ENCODE results near the gene CCDC171. TPM values are rescaled to one million over a fixed set of nuclear protein-coding genes. Genes with fewer than 3 reads are reported as not detected.

Gene CCDC171
- total and polyA plus RNA-seq, 12 donors: 0.29 to 2.4 (median 1.6) TPM

DNA sequence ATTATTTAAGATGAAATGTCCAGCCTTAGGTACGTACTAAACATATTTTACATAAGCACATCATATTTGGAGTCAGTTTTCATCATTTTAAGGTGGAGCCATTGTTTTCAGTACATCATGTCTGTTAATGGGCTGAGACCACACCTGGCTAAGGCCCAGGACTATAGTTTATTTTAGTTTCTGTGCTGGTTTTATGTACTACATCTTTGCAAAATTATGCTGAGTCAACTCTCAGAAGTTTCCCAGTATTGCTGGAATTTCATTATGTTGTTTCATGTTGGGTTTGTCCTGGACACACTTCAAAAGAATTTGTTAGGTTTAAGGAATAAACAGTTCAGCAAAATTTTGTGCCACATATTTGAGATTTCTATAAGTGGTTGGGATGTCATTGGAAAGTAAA, 171.2 kb downstream of the CCDC171 start:
- no peaks in the 10 kb centered on the region for H3K4me1 ChIP-seq
- ATAC-seq: no peak
- no peaks in the 10 kb centered on the region for H3K9me3 ChIP-seq
- H3K4me3 ChIP-seq: no peak overlapping the region
- H3K36me3 ChIP-seq: peaks cover 0 to 3% (median 0%) of the 10 kb centered on the region in 9 donors
- 91 to 92% methylated on average over 1 of the region's 1 CpG for WGBS, 2 donors
- DNase-seq: no peak
- H3K27ac ChIP-seq: no peak overlapping the region
- TF ChIP-seq, protein P1, sequence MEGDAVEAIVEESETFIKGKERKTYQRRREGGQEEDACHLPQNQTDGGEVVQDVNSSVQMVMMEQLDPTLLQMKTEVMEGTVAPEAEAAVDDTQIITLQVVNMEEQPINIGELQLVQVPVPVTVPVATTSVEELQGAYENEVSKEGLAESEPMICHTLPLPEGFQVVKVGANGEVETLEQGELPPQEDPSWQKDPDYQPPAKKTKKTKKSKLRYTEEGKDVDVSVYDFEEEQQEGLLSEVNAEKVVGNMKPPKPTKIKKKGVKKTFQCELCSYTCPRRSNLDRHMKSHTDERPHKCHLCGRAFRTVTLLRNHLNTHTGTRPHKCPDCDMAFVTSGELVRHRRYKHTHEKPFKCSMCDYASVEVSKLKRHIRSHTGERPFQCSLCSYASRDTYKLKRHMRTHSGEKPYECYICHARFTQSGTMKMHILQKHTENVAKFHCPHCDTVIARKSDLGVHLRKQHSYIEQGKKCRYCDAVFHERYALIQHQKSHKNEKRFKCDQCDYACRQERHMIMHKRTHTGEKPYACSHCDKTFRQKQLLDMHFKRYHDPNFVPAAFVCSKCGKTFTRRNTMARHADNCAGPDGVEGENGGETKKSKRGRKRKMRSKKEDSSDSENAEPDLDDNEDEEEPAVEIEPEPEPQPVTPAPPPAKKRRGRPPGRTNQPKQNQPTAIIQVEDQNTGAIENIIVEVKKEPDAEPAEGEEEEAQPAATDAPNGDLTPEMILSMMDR (IDR thresholded peaks at IDR 0.05): no peak
- intact Hi-C loops (cut with DNase I): no loop called here
- H3K27me3 ChIP-seq: no peaks in the 10 kb centered on the region

DNA sequence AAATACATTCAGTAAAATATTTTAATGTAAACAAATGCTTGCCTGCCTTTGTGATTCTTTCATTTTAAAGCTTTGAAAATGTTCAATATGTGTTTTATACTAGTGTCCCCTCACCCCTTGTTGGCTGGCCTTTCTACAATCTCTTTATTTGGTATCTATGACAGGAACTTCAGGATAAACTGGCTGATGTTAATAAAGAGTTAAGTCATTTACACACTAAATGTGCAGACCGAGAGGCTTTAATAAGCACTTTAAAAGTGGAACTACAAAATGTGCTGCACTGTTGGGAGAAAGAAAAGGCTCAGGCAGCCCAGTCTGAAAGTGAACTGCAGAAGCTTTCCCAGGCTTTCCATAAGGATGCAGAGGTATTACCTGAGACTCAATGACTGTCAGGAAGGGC, 171.8 kb downstream of the CCDC171 start:
- TF ChIP-seq, protein P1 (IDR thresholded peaks at IDR 0.05): no peak
- H3K4me3 ChIP-seq: no peak overlapping the region
- no peaks in the 10 kb centered on the region for H3K27me3 ChIP-seq
- 42 to 56% methylated on average over 1 of the region's 1 CpG for WGBS, 2 donors
- H3K9me3 ChIP-seq: no peaks in the 10 kb centered on the region
- DNase-seq (no peak), ATAC-seq (no peak)
- peaks cover 0 to 3% (median 0%) of the 10 kb centered on the region in 9 donors for H3K36me3 ChIP-seq
- intact Hi-C loops (cut with DNase I): no loop called here
- no peak overlapping the region for H3K27ac ChIP-seq
- H3K4me1 ChIP-seq: no peaks in the 10 kb centered on the region

DNA sequence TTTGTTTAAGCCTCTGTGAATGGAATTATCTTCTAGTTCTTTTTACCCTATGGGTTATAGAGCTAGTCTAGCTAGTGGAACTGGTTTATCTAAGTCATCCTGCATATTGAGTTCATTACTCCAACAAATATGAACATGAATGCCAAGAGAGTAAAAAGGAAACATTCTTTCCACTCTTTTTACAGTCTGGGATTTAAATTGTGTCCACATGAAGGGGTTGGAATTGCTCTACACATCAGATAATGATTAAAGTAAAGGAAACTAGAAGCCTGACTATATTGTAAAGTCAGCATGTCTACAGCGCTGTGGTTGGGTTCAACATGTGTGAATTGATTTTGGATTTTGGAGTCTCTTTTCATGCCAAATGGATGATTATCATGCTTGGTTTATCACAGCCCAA, 173.1 kb downstream of the CCDC171 start:
- no peak for ATAC-seq
- intact Hi-C loops (cut with DNase I): no loop called here
- H3K36me3 ChIP-seq: peaks cover 0 to 3% (median 0%) of the 10 kb centered on the region in 9 donors
- WGBS, 2 donors: 90 to 92% methylated on average over 1 of the region's 1 CpG
- no peaks in the 10 kb centered on the region for H3K9me3 ChIP-seq
- H3K27ac ChIP-seq: no peak overlapping the region
- H3K27me3 ChIP-seq: no peaks in the 10 kb centered on the region
- no peak for DNase-seq
- no peaks in the 10 kb centered on the region for H3K4me1 ChIP-seq
- no peak overlapping the region for H3K4me3 ChIP-seq
- TF ChIP-seq, protein P1 (IDR thresholded peaks at IDR 0.05): no peak

DNA sequence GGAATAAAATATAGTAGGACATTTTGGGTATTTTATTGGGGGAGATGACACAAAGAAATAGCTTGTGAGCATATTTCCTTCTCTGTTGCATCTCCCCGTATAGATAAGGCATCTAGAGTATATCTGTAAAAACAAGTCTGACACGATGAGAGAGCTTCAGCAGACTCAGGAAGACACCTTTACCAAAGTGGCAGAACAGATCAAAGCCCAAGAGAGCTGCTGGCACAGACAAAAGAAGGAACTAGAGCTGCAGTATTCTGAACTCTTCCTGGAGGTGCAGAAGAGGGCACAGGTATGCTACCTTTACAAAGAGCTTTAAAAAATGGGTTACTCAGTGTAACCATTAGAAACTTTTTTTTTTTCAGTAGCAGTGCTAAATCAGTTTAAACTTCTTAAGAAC, 176.7 kb downstream of the CCDC171 start:
- ATAC-seq (no peak), DNase-seq (no peak)
- H3K4me1 ChIP-seq: no peaks in the 10 kb centered on the region
- 63 to 69% methylated on average over 2 of the region's 2 CpGs for WGBS, 2 donors
- no peaks in the 10 kb centered on the region for H3K27me3 ChIP-seq
- no peaks in the 10 kb centered on the region for H3K9me3 ChIP-seq
- intact Hi-C loops (cut with DNase I): no loop called here
- no peak overlapping the region for H3K27ac ChIP-seq
- TF ChIP-seq, protein P1 (IDR thresholded peaks at IDR 0.05): no peak
- H3K36me3 ChIP-seq: peaks cover 0 to 7% (median 0%) of the 10 kb centered on the region in 9 donors
- no peak overlapping the region for H3K4me3 ChIP-seq
